SH-SY5Y (cell line): ENCODE results near the gene PARP15.

ENCODE experiments used
- GATA2 ChIP-seq: IDR thresholded peaks from 2 replicates; pipeline ENCODE4 v1.6.1; 2011; ENCODE audit warnings: mild to moderate bottlenecking, low read depth, low read length
- GATA3 ChIP-seq: IDR thresholded peaks from 2 replicates; pipeline ENCODE4 v1.6.1; 2011; ENCODE audit warnings: low read depth, mild to moderate bottlenecking, low read length, moderate library complexity

- TF ChIP-seq GATA2 = no peak
- no peak for TF ChIP-seq GATA3
Observed at GRCh38 chr3:122578069-122578740, 755 bp downstream of the PARP15 start.
